Measurements from ENCODE around the gene SLC15A1. TPM values are rescaled to one million over a fixed set of nuclear protein-coding genes. Genes with fewer than 3 reads are reported as not detected.

Gene SLC15A1
- total and polyA plus RNA-seq, 8 donors, result 0.15 to 9.9 (median 0.19) TPM; not detected in 5

DNA sequence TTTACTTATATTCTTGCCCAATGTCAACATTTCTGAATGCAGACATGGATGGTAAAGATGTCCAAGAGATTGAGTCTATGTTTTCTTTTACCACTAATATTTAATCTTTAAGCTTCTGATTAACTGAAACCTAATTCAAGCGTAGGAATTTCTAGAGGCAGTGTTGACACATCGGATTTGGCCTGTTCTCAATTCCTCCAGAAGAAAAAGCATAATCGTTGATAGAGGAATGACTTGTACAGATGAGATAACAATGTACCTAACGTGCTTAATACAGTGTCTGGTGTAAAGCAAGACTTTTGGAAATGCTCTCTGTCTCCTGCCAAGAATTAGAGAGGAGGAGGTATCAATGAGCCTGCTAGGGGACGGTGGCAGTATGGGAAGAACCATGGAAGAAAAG lies 35.2 kb downstream of the SLC15A1 start:
- Histone ChIP-seq H3K4me3 (no peak overlapping the region), H3K4me1 (peaks cover 0 to 5% (median 2%) of the 10 kb centered on the region in 4 donors), H3K27me3 (no peaks in the 10 kb centered on the region), H3K36me3 (no peaks in the 10 kb centered on the region), H3K9me3 (no peaks in the 10 kb centered on the region), H3K27ac (no peak overlapping the region)
- WGBS, 5 donors, result 27 to 44% (median 31%) methylated on average over 5 of the region's 5 CpGs
- DNase-seq, result no peak
- TF ChIP-seq POLR2A (IDR thresholded peaks at IDR 0.05) (no peak), EP300 (IDR thresholded peaks at IDR 0.05) (no peak), POLR2AphosphoS5 (IDR thresholded peaks at IDR 0.05) (no peak), CTCF (IDR thresholded peaks at IDR 0.05) (no peak)
- intact Hi-C loops (cut with DNase I; ENCODE audit: low total_unique reads), result no loop called here

DNA sequence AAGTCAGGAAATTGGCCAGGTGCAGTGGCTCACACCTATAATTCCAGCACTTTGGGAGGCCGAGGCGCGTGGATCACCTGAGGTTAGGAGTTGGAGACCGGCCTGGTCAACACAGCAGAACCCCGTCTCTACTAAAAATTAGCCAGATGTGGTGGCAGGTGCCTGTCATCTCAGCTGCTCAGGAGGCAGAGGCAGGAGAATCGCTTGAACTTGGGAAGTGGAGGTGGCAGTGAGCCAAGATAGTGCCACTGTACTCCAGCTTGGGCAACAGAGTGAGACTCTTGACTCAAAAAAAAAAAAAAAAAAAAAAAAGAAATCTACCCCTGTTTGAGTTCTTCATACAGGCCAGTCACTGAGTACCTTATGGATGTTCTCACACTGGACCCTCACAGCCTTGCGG lies 42.0 kb downstream of the SLC15A1 start:
- Histone ChIP-seq H3K27ac (no peak overlapping the region), H3K36me3 (no peaks in the 10 kb centered on the region), H3K4me1 (no peaks in the 10 kb centered on the region), H3K9me3 (no peaks in the 10 kb centered on the region), H3K27me3 (peaks cover 0 to 10% (median 0%) of the 10 kb centered on the region in 3 donors), H3K4me3 (no peak overlapping the region)
- intact Hi-C loops (cut with DNase I; ENCODE audit: low total_unique reads), result no loop called here
- no peak for DNase-seq
- TF ChIP-seq POLR2AphosphoS5 (IDR thresholded peaks at IDR 0.05), result no peak
- no peak for TF ChIP-seq POLR2A (IDR thresholded peaks at IDR 0.05)
- TF ChIP-seq EP300 (IDR thresholded peaks at IDR 0.05), result no peak
- no peak for TF ChIP-seq CTCF (IDR thresholded peaks at IDR 0.05)
- 75 to 94% (median 85%) methylated on average over 7 of the region's 7 CpGs for WGBS, 5 donors

GRCh38 chr13:98707281-98707999 lies 45.0 kb downstream of the SLC15A1 start:
- H3K27me3 ChIP-seq, result peaks cover 0 to 14% (median 0%) of the 10 kb centered on the region in 3 donors
- H3K36me3 ChIP-seq, result no peaks in the 10 kb centered on the region
- no peak for TF ChIP-seq EP300 (IDR thresholded peaks at IDR 0.05)
- H3K9me3 ChIP-seq, result no peaks in the 10 kb centered on the region
- no peak overlapping the region for H3K4me3 ChIP-seq
- 87 to 95% (median 93%) methylated on average over 7 of the region's 7 CpGs for WGBS, 5 donors
- H3K27ac ChIP-seq, result no peak overlapping the region
- H3K4me1 ChIP-seq, result no peaks in the 10 kb centered on the region
- DNase-seq, result no peak
- intact Hi-C loops (cut with DNase I; ENCODE audit: low total_unique reads), result no loop called here

- H3K4me1 ChIP-seq, result no peaks in the 10 kb centered on the region
- H3K36me3 ChIP-seq, result no peaks in the 10 kb centered on the region
- 44 to 54% (median 51%) methylated on average over 12 of the region's 12 CpGs for WGBS, 5 donors
These were observed 45.9 kb downstream of the SLC15A1 start for GRCh38 chr13:98706446-98707110.

More at GRCh38 chr13:98706446-98707110, 45.9 kb downstream of the SLC15A1 start:
- DNase-seq, result no peak
- no peak for TF ChIP-seq POLR2AphosphoS5 (IDR thresholded peaks at IDR 0.05)
- TF ChIP-seq POLR2A (IDR thresholded peaks at IDR 0.05), result no peak
- no peak for TF ChIP-seq CTCF (IDR thresholded peaks at IDR 0.05)
- TF ChIP-seq EP300 (IDR thresholded peaks at IDR 0.05), result no peak
- intact Hi-C loops (cut with DNase I; ENCODE audit: low total_unique reads), result no loop called here
- no peaks in the 10 kb centered on the region for H3K9me3 ChIP-seq
- H3K27me3 ChIP-seq, result peaks cover 0 to 14% (median 0%) of the 10 kb centered on the region in 3 donors
- H3K4me3 ChIP-seq, result no peak overlapping the region
- no peak overlapping the region for H3K27ac ChIP-seq
